Epidermal melanocyte (primary cell): ENCODE data around the gene SOX13.
A peak's percentile ranks its signal among the peaks of the same experiment; 100 is the strongest.

Experiments used
- DNase-seq: peaks from one replicate; pipeline ENCODE4 v3.0.0; 2011; ENCODE audit warnings: low spot score; ENCODE audit not compliant: insufficient read length

Gene SOX13

DNA sequence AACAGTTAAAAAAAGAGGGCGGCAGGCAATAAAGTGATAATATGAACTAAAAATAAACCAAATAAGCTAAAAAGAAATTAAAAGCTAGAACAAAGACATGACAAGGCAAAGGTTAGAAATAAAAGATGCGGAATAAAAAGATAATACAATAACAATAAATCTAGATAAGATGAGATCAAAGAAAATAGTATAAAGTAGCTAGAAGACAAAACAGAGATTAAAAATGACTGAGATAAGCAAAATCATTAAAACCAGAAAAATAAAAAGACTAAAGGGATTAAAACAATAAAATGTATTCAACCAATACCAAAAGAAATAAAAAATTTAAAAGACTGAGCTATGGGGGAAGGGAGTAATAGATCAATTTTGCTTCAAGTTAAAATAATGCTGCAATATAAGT is 10.8 kb upstream of the SOX13 start:
- DNase-seq, result no peak

DNA sequence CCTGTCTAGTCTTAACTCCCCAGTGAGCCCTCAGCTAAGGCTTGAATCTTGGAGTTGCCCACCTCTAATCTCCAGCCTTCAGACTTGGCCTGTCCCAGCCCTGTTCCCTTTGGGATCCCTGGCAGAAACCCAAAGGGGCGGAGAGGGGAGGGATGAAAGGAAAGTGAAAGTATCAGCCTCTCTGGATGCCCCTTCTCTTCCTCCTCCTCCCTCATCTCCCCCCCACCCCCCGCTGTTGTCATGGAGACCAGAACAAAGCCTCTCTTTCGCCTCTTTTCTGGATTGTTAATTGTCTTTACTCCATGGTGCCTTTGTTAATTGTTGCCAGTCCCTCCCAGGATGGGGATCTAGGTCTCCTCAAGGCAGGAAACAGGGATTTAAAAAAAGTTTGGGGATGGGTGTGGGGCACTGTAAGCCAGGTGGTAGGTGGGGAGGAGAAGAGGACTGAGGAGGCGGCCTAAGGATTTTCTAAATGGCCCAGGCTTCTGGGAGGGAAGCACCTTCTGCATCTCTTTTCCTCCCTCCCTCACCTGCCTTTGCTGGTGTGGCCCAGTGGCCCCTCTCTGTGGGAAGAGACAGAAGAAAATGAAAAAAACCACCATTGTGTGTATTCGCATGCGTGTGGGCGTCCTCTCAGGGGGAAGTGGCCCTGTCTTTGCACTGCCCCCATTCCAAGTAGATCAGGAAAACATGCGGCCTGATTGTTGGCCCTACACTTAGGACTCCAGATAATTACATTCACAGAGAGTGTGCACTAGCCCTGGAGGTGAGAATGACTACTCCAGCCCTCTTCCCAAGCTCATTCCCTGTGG is 7.5 kb upstream of the SOX13 start:
- no peak for DNase-seq

DNA sequence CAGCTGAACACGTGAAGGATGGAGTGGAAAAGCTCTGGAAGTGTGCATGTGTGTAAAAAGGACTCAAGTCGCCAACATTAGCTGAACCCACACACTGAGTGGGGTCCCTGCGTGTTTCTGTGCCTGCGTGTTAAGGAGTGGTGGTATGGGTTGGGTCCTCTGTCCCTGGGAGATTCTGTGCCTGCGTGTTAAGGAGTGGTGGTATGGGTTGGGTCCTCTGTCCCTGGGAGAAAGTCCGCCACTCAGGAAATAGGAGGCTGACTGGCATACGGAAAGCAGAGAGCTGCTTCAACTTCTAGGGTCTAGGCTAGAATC is 7.0 kb upstream of the SOX13 start:
- no peak for DNase-seq

DNA sequence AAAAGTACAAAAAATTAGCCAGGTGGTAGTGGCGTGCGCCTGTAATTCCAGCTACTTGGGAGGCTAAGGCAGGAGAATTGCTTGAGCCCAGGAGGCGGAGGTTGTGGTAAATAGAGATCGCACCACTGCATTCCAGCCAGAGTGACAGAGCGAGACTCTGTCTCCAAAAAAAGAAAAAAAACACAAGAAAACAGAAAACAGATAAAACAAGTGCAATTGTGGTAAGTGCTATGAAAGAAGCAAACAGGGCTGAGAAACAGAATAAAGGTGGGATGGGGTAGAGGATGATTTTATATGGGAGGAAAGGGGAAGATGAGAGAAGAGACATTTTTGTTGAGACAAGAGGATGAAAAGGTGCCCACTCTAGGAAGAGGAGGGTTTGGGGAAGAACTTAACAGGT is 5.0 kb upstream of the SOX13 start:
- DNase-seq, result no peak

DNA sequence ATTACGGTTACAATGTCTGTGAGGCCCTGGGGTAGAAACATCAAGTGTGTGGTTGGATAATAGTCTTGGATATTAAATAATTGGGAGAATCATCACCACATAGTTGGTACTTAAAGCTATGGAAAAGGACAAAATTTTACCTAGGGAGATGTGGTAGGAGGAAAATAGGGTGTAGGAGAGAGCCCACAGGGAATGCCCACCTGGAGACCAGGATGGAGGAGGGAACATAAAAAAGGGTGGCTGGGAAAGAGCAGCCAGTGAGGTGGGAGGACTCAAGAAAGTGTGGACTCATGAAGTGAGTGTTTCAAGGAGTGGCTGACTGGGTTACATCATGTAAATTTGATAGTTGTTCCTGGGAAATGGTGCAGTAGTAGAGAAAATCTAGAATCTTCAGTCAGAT is 3.0 kb upstream of the SOX13 start:
- DNase-seq, result no peak

DNA sequence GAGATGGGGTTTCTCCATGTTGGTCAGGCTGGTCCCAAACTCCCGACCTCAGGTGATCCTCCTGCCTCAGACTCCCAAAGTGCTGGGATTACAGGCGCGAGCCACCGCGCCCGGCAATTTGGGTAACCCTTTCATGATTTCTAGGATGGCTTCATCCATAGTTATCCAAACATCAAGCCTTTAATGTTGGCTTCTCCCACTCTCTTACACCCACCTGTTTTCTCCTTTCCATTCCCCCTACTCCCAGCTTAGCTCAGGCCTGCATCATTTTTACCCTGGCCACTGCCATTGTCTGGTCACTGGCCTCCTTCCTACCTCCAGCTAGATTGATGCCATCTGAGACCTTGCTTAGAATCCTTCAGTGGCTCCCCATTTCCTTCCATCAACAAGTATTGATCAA is 2.0 kb upstream of the SOX13 start:
- DNase-seq, result no peak

DNA sequence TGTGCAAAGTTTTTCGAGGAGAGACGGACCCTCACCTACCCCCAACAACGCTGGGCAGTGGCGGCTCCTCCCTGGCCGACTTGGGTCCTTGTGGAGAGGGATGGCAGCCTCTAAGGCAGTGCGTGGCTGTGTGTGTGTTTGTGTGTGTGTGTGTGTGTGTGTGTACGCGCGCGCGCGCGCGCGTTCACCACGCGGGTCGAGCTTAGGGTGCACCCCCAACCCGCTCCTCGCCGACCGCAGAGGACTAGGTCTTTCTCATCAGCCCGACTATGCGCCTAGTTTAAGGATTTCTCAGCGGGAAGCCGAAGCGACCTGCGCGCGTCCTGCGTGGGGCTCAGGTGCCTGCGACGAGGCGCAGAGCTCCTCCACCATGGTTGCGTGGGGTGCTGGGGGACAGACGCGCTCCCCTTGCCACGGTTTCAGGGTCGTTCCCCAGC is 940 bp downstream of the SOX13 start:
- no peak for DNase-seq

DNA sequence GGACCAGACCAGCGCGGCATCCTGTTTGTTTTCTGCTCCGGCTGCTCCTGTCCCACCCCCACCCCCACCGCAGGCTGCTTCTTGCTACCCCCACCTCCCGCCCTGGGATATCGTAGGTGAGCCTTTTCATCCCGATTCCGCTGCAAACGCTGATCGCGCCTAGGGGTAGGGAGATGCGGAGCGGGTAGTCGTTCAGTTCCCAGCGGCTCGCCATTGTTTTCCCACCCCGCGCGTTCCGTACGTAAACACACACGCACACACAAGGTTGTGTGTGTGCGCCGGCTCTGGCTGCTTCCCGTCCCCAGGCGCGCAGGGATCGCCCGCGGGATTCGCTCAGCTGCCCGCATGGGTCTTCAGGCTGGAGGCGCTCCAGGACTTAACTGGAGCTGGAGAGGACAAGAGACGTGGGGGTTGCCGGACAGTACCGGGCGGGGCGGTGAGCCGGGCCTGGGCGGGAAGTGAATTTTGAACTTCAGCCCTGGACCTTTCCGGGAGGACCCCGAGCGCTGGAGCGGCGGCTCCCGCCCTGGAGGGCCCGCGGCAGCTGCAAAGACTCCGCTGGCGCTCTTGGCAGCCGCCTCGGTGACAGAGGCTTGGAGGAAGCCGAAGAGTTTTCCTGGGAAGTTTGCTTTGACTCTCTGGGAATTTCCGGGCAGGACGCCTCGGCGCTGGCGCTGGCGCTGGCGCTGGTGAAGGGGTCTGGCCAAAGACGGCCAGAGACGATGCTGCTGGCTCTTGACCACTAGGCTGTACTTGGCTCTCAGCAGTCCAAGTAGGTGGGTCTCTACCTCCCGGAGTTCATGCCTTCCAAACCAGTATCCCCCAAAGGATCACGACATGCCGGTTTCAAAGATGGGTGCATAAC is 1.6 kb downstream of the SOX13 start:
- DNase-seq, result peak; percentile 68

DNA sequence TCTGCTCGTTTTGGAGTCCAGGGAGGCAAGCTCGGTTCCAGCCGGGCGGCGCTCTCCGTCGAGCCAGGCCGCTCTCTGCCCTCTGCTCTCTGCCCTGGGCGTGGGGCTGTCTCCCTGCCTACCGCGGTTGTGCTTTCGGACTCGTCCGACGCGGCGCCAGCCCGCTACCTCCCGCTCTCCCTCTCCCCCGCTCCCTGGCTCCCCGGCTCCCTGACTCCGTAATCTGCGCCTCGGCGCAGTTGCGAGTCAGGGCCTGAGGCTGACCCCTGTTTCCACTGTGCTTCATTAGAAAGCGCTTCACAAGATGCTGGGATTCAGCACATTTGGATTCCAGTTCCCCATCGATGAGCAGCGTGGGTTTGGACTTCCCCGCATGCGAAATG is 2.2 kb downstream of the SOX13 start:
- no peak for DNase-seq

DNA sequence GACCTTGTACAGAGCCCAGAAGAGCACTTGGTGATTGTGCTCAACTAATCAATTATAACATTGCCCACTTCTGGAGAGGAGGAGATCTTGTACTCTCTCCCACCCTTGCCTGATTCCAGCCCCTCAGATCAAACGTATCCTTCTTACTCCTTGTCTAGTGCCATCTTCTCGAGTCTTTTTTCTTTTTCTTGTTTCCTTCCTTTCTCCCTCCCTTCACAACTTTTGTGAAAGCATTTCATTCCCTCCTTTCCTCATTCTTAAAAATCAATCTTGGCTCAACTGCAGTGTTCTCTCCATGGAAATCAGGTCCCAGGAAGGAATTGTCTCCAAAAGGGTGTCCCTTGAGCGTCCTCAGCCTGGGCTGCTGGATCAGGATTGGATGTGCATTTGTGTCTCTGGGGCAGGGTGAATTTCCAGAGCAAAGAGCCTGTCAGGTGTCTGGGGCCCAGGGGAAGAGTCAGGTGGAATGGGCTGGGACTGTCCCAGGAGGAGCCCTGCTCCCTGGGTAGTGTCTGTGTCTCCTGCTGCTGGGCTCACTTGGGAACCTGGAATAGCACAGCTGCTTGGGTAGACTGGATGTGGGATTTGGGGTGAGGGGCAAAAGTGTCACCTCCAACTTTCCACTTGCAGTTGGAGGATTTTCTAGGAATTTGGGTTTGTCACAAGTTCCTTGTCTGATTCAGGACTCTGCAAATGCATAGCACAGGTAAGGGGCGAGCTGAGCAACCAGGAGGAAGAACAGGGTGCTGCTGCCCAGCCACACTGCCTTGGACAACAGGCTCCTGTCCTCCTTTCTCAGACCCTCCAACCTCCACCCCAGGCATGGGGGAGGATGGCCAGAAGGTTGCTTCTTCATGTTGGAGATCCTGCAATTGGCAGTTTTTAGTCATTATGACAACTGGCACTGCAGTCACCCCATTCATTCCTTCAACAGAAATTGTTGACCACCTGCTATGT is 3.3 kb downstream of the SOX13 start:
- no peak for DNase-seq

DNA sequence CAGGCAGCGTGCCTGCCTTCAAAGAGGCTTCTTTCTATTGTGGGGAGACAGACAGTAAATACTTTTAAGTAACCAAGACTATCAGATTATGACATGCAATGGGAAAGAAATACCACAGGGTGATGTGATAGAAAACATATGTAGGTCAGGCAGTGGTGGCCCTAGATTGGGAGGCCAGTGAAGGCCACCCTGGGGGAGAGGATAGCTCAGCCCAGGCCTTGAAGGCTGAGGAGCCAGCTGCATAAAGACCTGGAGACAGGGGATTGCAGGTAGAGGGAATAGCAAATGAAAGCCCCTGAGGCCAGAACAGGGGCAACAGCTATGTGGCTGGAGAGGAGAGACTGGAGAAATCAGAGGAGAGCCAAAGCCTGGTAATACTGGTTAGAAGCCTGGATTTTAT is 4.0 kb downstream of the SOX13 start:
- DNase-seq, result no peak

DNA sequence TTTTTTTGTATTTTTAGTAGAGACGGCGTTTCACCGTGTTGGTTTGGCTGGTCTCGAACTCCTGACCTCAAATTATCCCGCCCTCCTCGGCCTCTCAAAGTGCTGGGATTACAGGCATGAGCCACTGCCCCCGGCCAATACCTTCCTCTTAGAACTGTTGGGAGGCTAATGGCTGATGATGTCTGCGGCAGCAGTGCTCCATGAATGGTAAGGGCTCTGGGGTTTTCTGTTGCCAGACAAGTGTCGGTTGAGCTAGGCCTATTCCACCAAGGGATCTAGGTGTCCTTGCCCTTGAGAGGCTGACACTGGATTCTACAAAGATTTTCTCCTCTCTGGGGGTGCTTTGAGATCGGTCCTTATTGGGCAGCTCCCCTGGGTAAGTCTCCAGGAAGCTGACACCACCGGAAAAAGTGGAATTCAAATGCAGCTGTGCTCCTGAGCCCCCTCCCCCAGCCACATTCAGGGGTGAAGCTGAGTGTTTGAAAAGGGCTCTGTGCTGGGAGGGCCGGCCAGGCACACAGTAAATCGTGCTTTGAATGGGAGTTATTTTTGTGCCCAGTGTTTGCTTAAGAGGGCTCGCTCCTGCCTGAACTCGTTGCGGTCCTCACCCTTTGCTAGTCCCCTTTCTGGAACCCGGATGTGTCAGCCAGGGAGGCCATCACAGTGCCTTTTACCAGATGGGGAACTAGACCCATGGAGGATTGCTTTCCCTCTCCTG is 5.2 kb downstream of the SOX13 start:
- DNase-seq, result no peak

DNA sequence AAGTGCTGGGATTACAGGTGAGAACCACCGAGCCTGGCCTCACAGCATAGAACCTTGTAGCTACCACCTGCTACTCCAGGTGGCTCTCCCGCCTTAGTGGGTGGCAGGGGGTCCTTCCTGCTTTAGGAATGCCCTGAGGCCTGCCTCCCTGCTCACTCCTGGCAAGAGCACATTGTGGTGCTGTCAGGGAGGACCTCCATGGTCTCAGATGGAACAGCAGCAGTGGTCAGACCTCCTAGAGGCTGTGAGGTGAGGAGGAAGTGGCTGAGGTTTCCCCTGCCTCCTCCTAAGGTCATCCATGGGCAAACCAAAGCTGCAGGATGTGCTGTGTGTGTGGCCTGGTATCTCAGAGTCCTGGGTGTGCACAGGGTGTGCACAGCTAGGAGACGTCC is 6.7 kb downstream of the SOX13 start:
- DNase-seq, result no peak

DNA sequence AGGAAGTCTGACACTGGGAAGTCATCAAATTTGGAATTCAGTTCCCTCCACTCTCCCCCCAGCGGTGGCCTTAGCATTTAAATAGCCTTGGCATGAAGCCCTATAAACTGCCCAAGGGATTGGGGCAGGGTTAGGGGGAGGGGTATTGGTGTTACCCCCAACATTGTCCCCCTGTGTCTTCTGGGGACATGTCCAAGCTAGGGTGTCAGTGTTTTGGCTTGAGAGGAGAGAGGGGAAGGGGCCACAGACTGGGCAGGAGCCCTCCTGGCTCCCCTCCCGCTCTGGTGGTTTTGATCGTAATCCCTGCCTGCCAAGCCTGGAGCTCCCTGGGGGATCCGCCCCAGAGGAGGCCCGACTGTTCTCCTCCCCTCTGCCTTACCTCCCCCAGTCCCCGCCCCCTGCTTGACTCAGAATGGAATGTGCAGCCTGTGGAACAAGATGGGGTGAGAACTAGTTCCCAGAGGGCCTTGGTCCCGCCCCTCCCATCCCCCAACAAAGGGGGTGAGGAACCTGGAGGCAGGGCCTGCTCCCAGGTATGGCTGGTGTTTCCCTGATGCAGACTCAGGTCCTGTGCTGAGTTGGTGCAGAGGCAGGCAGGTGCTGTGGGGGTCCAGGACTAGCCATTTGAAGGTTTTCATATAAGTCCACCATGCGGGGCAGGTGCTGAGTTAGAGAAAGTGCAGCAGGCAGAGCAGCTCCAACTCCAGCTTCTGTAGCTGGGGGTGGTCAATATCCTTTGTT is 7.4 kb downstream of the SOX13 start:
- DNase-seq, result no peak

DNA sequence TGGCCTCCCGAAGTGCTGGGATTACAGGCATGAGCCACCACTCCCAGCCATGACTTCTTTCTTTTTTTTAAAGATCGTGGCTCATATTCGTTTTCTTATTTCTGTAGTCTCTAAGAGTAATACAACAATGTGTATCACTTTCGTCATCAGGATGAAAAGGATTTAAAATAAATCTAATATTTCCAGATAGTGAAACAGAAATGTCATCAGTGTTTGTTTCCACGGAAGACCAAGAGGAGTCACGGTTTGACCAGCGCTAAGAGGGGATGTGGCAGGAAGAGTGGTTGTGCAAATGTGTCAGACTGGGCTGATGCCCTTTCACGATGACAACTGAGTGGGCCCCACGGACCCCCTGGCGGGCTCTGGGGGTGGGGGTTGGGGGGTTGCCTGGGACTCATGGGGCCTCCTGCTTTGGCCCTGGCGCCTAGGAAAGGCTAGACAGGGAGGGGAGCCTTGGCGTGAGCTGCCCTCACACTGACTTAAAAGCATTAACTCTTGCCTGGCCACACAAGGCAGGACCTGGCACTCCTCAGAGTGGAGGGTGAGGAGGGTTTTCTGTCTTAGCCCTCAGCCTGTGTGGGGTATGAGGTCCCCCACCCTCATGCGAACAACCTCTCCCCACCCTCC is 8.4 kb downstream of the SOX13 start:
- DNase-seq, result no peak

DNA sequence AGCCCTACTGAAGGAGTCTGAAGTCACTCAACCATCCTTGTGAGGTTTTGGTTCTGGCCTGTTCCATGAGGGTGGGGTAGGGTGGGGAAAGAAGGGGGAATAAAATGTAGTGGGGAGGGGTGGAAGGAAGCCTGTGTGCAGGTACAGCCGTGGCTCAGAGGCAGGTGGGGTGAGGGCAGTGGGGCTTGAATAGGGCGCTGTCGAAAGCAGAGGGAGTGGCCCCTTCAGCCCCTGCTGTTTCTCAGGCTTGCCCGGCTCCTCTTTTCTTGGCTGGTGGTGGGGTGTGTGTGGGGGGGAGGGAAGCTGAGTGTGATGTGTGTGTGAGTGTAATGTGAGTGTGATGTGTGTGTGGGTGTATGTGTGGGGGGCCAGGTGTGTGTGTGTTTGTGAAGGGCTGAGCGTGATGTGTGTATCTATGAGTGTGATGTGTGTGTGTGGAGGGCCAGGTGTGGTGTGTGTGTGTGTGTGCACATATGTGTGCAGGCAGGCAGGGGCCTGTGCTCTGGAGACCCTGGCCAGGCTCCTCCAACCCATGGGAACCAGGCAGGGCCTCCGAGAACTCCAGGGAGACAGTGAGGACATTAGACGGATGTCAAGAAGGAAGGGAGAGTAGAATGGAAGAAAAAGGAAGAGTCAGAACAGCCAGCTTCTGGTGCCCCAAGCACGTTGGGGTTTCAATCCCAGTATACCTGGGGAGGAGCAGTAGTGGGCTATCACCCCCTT is 9.0 kb downstream of the SOX13 start:
- DNase-seq, result no peak

DNA sequence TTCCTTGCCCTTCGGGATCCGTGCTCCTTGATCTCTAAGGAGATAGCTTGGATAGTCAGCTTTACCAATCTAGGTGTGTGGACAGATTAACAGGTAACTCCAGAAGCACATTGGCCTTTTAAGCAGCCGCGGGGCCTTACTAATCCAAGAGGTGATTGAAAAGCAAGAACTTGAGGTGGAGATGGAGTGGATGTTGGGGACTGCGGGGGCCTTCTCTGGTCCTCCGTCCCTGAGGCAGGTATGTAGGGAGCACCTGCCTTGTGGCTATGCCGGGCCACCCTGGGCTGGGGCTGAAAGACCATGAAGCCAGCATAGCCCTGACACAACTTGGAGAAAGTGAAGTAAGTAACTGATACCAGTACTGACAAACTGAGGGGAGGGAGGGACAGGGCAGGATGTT is 10.6 kb downstream of the SOX13 start:
- no peak for DNase-seq

DNA sequence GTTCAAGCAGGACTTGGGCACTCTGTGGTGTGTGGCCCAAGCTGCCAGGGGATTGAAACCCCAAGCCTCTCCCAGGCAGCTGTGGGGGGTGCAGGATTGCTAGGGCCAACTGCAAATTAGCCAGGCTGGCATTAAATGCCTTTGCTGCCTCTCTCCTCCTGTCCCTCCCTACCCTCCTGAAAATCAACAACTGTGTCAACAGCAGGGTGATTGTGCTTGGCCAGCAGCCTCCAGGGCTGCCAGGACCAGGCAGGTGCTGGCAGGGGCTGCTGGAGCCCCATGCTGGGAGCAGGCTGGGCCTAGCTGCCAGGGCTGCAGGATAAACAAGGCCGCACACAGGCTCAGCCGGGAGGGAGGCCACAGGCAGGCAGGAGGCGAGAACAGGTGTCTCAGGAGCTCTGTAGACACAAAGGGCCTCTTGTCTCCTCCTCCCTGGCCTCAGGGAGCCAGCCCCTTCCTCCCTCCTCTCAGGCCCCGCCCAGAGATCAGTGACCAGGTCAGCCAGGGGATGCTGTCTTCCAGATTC is 11.4 kb downstream of the SOX13 start:
- no peak for DNase-seq

DNA sequence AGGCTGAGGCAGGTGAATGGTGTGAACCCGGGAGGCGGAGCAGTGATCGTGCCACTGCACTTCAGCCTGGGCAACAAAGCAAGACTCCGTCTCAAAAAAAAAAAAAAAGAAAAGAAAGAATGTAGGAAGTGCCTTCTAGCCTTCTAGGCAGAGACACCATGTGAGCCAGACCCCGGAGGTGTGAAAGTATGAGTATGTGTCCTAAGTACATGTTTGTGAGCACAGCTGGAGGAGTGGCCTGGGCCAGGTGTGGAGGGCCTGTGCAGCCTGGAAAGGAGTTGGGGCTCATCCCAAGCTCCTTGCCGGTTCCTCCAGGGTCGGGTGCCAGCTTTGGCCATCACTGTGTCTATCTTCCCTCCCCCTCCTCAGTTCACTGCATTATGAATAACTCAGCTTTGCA is 13.0 kb downstream of the SOX13 start:
- no peak for DNase-seq
